Kidney epithelial cell (primary cell): ENCODE results near the gene CDH11. TPM values are rescaled to one million over a fixed set of nuclear protein-coding genes. Genes with fewer than 3 reads are reported as not detected.

Experiments
- DNase-seq: peaks from one replicate; pipeline ENCODE4 v3.0.0-alpha.2; 2010; ENCODE audit warnings: low read depth
- H3K27me3 ChIP-seq: 2 replicates; pipeline ENCODE4 v1.6.0; 2011; ENCODE audit warnings: low read length; ENCODE audit not compliant: control insufficient read depth, insufficient read depth
- H3K36me3 ChIP-seq: 2 replicates; pipeline ENCODE4 v1.5.1; 2011; ENCODE audit warnings: low read length; ENCODE audit not compliant: control insufficient read depth, insufficient read depth
- H3K4me3 ChIP-seq: 2 replicates; pipeline ENCODE4 v1.5.1; 2011; ENCODE audit warnings: low read depth, mild to moderate bottlenecking, control low read depth, low read length
- total RNA-seq: library from RNA; depleted of rRNA; stranded (reverse); fragments of >200 nt; gene quantifications from 2 replicates; pipeline ENCODE4 v1.2.3, GENCODE V29; 2015
- TF ChIP-seq, protein P1 (sequence below): IDR thresholded peaks from 2 replicates; pipeline ENCODE4 v1.5.1; 2011; ENCODE audit warnings: mild to moderate bottlenecking, moderate library complexity, low read length, control low read depth, inconsistent platforms; ENCODE audit not compliant: insufficient read depth, poor library complexity, severe bottlenecking

Gene CDH11
- total RNA-seq, 1 donor from 2014 or later: 135 TPM

DNA sequence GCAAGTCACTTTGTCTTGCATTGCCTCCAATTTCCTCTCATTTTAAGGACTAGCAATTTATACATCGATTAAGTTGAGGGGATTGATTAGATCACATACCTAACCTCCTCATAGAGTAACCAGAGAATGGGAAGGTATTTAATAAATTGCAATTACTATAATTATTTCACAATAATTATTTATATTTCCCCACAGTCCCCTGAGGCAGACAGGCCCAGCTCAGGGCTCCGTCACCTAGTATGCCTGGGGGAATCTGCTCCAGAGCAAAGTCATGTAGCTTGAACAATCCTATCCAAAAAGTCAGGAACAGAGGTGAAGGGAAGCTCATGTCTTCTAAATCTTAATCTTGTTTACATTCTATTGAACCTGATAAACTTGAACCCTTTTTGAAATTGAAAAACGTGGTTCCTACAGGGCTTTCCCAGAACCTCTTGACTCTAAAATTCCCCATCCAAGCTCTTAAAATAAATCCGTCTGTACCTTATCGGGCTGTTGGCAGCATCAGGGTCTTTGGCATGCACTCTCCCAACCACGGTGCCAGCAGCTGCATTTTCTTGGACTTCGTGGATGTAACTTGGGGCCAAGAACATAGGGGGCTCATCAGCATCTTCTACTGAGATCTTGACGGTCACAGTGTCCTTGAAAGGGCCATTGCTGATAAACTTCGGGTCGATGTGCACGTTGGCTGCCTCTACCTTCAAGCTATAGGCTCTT, 140.1 kb downstream of the CDH11 start:
- TF ChIP-seq, protein P1, sequence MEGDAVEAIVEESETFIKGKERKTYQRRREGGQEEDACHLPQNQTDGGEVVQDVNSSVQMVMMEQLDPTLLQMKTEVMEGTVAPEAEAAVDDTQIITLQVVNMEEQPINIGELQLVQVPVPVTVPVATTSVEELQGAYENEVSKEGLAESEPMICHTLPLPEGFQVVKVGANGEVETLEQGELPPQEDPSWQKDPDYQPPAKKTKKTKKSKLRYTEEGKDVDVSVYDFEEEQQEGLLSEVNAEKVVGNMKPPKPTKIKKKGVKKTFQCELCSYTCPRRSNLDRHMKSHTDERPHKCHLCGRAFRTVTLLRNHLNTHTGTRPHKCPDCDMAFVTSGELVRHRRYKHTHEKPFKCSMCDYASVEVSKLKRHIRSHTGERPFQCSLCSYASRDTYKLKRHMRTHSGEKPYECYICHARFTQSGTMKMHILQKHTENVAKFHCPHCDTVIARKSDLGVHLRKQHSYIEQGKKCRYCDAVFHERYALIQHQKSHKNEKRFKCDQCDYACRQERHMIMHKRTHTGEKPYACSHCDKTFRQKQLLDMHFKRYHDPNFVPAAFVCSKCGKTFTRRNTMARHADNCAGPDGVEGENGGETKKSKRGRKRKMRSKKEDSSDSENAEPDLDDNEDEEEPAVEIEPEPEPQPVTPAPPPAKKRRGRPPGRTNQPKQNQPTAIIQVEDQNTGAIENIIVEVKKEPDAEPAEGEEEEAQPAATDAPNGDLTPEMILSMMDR: no peak
- H3K4me3 ChIP-seq: no peak overlapping the region
- no peaks in the 10 kb centered on the region for H3K36me3 ChIP-seq
- H3K27me3 ChIP-seq: no peaks in the 10 kb centered on the region
- DNase-seq: no peak

DNA sequence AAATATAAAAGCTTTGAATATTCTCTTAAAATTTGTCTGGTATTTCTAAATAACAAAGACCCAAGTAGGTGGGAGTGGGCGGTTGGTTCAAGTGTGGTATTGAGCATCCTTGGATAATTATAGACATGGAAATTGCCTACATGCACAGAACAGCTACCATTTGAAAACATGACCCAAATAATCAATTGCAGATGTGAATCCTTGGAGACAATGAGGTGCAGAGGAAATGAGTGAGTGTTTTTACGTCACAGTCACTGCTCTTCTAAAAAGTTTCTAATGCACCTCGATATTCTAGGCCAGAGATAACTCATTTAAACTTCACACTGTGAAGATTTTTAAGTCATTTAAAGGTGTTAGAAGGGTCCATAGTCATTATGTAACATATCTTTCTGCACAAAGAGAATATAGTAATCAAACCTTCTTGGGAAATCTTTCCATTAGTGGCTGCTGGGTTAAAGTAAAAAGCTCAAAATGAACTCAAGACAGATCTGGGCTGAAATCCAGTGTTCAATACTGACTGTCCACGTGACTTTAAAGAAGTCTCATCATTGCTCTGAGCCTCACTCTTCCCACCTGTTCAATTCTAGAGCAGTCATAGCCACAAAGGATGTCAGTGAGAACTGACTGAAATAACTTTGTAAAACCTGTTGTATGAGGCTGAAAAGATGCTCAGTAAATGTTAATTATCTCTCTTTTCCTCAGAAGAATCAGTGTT, 144.5 kb downstream of the CDH11 start:
- H3K36me3 ChIP-seq: no peaks in the 10 kb centered on the region
- TF ChIP-seq, protein P1: no peak
- no peak overlapping the region for H3K4me3 ChIP-seq
- DNase-seq: no peak
- H3K27me3 ChIP-seq: no peaks in the 10 kb centered on the region

DNA sequence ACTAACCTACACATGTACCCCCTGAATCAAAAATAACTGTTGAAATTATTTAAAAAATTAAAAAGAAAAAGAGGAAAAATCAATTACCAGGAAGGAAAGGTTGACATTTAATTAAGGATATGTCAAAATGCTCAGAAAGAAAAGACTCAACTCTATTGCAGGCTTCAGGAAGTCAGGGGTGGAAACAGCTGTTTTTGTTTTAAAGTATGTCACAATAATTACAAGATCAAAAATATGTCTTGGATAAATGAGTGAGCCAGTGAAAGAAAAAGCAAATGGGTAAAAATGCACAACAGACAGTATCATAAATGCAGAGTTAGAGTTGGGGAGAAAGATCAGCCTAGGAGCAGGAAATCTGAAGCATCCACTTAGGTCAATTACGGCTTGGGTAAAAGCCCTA, 146.0 kb downstream of the CDH11 start:
- Histone ChIP-seq H3K36me3 (no peaks in the 10 kb centered on the region), H3K4me3 (no peak overlapping the region), H3K27me3 (no peaks in the 10 kb centered on the region)
- TF ChIP-seq, protein P1: no peak
- no peak for DNase-seq

DNA sequence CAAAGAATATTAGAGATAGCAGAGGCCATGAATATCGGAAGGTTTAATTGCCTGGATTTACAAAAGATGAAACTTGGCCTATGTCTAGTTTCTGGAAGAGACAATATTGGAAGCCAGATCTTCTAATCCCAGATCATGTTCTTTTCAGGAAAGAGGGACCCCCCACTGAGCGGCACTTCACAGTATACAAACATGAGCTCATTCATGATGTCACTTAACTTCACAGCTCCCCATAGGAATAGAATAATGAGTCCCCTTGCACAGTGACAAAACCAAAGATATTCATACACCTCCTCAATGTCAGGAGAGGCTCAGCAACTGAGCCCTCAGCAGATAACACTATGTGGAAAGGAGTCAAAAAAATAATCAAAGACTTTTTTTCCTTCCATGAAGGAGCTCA, 147.5 kb downstream of the CDH11 start:
- TF ChIP-seq, protein P1: no peak
- H3K4me3 ChIP-seq: no peak overlapping the region
- H3K36me3 ChIP-seq: no peaks in the 10 kb centered on the region
- no peaks in the 10 kb centered on the region for H3K27me3 ChIP-seq
- DNase-seq: no peak

DNA sequence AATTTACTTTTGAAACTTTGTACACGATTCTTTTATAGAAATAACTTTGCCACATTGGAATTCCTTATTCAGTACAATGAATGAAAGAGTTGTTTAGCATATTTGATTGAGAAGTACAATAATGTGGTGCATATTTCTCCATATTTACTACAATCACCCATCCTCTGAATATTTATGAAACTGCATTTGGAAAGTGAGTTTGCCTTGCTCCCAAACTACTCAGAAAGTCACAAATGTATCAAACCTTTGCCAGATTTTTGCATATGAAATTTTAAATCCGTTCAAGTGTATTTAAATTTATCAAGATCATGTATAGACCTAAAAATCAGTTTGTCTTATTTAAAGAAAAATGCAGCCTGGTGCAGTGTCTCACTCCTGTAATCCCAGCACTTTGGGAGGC, 148.7 kb downstream of the CDH11 start:
- TF ChIP-seq, protein P1: no peak
- Histone ChIP-seq H3K27me3 (no peaks in the 10 kb centered on the region), H3K4me3 (no peak overlapping the region), H3K36me3 (no peaks in the 10 kb centered on the region)
- no peak for DNase-seq
